Activated T-helper 1 cell treated with Interleukin-2 at 50 U/mL for 16 hours (primary cell): Measurements from ENCODE around the gene IP6K3.

Source experiments
- DNase-seq: peaks from one replicate; pipeline ENCODE4 v3.0.0-alpha.2; 2020; ENCODE audit warnings: low read depth

Gene IP6K3

DNA sequence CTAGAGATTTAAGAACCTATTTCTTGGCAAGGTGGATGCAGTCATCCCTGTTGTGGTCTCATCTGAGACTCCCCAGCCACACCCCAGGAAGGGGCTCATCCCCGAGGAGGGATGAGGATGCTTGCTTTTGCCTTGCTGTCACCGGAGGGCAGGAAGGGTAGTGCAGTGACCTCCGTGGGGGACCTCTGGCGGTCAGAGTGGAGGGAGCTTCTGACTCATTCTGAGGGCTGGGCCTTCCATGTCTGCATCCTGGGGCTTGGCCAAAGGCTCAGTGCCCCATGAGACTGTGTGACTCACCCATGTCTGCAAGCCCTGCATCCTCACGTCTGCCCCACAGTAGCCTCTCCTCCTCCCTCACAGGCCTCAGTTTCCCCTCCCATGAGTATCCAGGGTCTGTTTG is 73.9 kb downstream of the IP6K3 start:
- DNase-seq, result no peak

GRCh38 chr6:33671744-33672072 is 75.0 kb downstream of the IP6K3 start:
- no peak for DNase-seq
